SK-N-SH (cell line): ENCODE results near the gene CCM2. TPM values are rescaled to one million over a fixed set of nuclear protein-coding genes. Genes with fewer than 3 reads are reported as not detected.

Source experiments
- CTCF ChIA-PET: fragments of 300-600, 350-600 bp; formaldehyde crosslinking; extraction: SDS; loops from one replicate; lab custom pipeline; 2021; lab: Yijun Ruan, JAX
- POLR2A ChIA-PET: fragments of 350-600 bp; sonication (Branson Sonifier 250); formaldehyde crosslinking; extraction: SDS; loops from one replicate; lab custom pipeline; 2020; ENCODE audit warnings: antibody characterized with exemption, inconsistent platforms; lab: Yijun Ruan, JAX
- DNase-seq: peaks from one replicate; pipeline ENCODE4 v3.0.0; 2012
- H2AFZ ChIP-seq: fragments of 200-600 bp; sonication (generic); 2 replicates; pipeline ENCODE4 v1.8.1; 2016; ENCODE audit warnings: antibody characterized with exemption, mild to moderate bottlenecking, low read depth
- H3F3A ChIP-seq: fragments of 200-600 bp; sonication (generic); replicated peaks from 2 replicates; pipeline ENCODE3; 2016; ENCODE audit warnings: antibody characterized with exemption, mild to moderate bottlenecking; ENCODE audit not compliant: insufficient read depth
- H3K27ac ChIP-seq, 2 experiments: fragments of 200-500 bp in 1 of 2; fragments of 200-600 bp in 1 of 2; sonication (Bioruptor generic) in 1 of 2; sonication (generic), shearing (Covaris generic) in 1 of 2; 2 replicates each; pipeline versions ENCODE4 v1.5.1 to v1.6.1; 2014 to 2016; ENCODE audit warnings: low read depth in 2 of 2, inconsistent platforms in 1 of 2, low read length in 1 of 2, mild to moderate bottlenecking in 1 of 2, mixed read lengths in 1 of 2
- H3K27me3 ChIP-seq: fragments of 200-600 bp; sonication (generic), shearing (Covaris generic); 2 replicates; pipeline ENCODE4 v1.6.1; 2016; ENCODE audit warnings: mixed run types; ENCODE audit not compliant: insufficient read depth
- H3K36me3 ChIP-seq, 2 experiments: fragments of 200-500 bp in 1 of 2; fragments of 200-600 bp in 1 of 2; sonication (Bioruptor generic) in 1 of 2; sonication (generic) in 1 of 2; replicated peaks in 1 of 2; 2 replicates each; pipeline versions ENCODE3 to v1.5.1; 2014 to 2016; ENCODE audit warnings: low read length in 1 of 2, mild to moderate bottlenecking in 1 of 2; ENCODE audit not compliant: insufficient read depth in 2 of 2, control insufficient read depth in 1 of 2
- H3K4me1 ChIP-seq, 2 experiments: fragments of 200-500 bp in 1 of 2; fragments of 200-600 bp in 1 of 2; sonication (Bioruptor generic) in 1 of 2; sonication (generic), shearing (Covaris generic) in 1 of 2; 2 replicates each; pipeline versions ENCODE4 v1.5.1 to v1.6.1; 2014 to 2016; ENCODE audit warnings: low read depth in 1 of 2, low read length in 1 of 2, mixed run types in 1 of 2; ENCODE audit not compliant: insufficient read depth in 2 of 2, control insufficient read depth in 1 of 2
- H3K4me2 ChIP-seq: fragments of 200-600 bp; sonication (generic), shearing (Covaris generic); 2 replicates; pipeline ENCODE4 v1.6.1; 2017; ENCODE audit warnings: mixed run types
- H3K4me3 ChIP-seq, 2 experiments: fragments of 200-500 bp in 1 of 2; fragments of 200-600 bp in 1 of 2; sonication (Bioruptor generic) in 1 of 2; sonication (generic), shearing (Covaris generic) in 1 of 2; 2 replicates each; pipeline versions ENCODE4 v1.5.1 to v1.8.1; 2014 to 2016; ENCODE audit warnings: low read depth in 2 of 2, inconsistent platforms in 1 of 2, low read length in 1 of 2, mild to moderate bottlenecking in 1 of 2, mixed read lengths in 1 of 2, moderate library complexity in 1 of 2
- H3K79me2 ChIP-seq: fragments of 200-600 bp; sonication (generic); 2 replicates; pipeline ENCODE4 v1.8.1; 2017; ENCODE audit warnings: mild to moderate bottlenecking; ENCODE audit not compliant: insufficient read depth
- H3K9ac ChIP-seq: fragments of 200-600 bp; sonication (generic); 2 replicates; pipeline ENCODE4 v1.6.1; 2017; ENCODE audit warnings: mixed run types
- H3K9me2 ChIP-seq: fragments of 200-600 bp; sonication (generic); 2 replicates; pipeline ENCODE4 v1.6.1; 2017; ENCODE audit warnings: mixed run types
- H3K9me3 ChIP-seq: fragments of 200-600 bp; sonication (generic); 2 replicates; pipeline ENCODE4 v1.6.1; 2017; ENCODE audit warnings: mixed run types, mild to moderate bottlenecking, moderate library complexity
- H4K20me1 ChIP-seq: fragments of 200-600 bp; sonication (generic); 2 replicates; pipeline ENCODE4 v1.6.1; 2017; ENCODE audit warnings: mild to moderate bottlenecking, mixed run types; ENCODE audit not compliant: insufficient read depth
- CHD2 ChIP-seq: fragments of 150-350 bp; IDR thresholded peaks from 2 replicates; pipeline ENCODE4 v1.6.1; 2018; ENCODE audit warnings: low read length; ENCODE audit not compliant: partially characterized antibody
- EP300 ChIP-seq, 2 experiments: IDR thresholded peaks; 2 replicates each; pipeline versions ENCODE4 v1.4.0 to v1.6.1; 2012; ENCODE audit warnings: borderline replicate concordance in 1 of 2, low read depth in 1 of 2, low read length in 1 of 2
- FOSL2 ChIP-seq: IDR thresholded peaks from 2 replicates; pipeline ENCODE4 v1.4.0; 2012; ENCODE audit warnings: low read depth, mild to moderate bottlenecking, moderate library complexity, borderline replicate concordance
- FOXJ3 ChIP-seq: sonication (generic); formaldehyde crosslinking; IDR thresholded peaks from 2 replicates; pipeline ENCODE4 v1.5.1; 2020; ENCODE audit warnings: mild to moderate bottlenecking, missing genetic modification reagents
- FOXM1 ChIP-seq: IDR thresholded peaks from 2 replicates; pipeline ENCODE4 v1.4.0; 2012; ENCODE audit warnings: low read depth, mild to moderate bottlenecking
- NRF1 ChIP-seq: IDR thresholded peaks from 2 replicates; pipeline ENCODE4 v1.6.1; 2012; ENCODE audit warnings: low read depth, mild to moderate bottlenecking, low read length
- RAD21 ChIP-seq: IDR thresholded peaks from 2 replicates; pipeline ENCODE4 v1.6.1; 2012; ENCODE audit warnings: mild to moderate bottlenecking, low read length
- RCOR1 ChIP-seq: fragments of 150-350 bp; IDR thresholded peaks from 2 replicates; pipeline ENCODE4 v1.6.1; 2017; ENCODE audit warnings: antibody characterized with exemption, low read length
- SIN3A ChIP-seq: IDR thresholded peaks from 2 replicates; pipeline ENCODE4 v1.6.1; 2012; ENCODE audit warnings: low read depth, mild to moderate bottlenecking, low read length, moderate library complexity, borderline replicate concordance
- TAF1 ChIP-seq: IDR thresholded peaks from 2 replicates; pipeline ENCODE4 v1.6.1; 2012; ENCODE audit warnings: low read depth, mild to moderate bottlenecking, low read length, moderate library complexity, borderline replicate concordance
- TCF12 ChIP-seq: IDR thresholded peaks from 2 replicates; pipeline ENCODE4 v1.4.0; 2012
- TEAD4 ChIP-seq: IDR thresholded peaks from 2 replicates; pipeline ENCODE4 v1.4.0; 2012; ENCODE audit warnings: mild to moderate bottlenecking, borderline replicate concordance; ENCODE audit not compliant: insufficient read depth
- WGBS: methylation state at CpG from one replicate; pipeline ENCODE4 v1.1.6; 2017; ENCODE audit warnings: low lambda C conversion rate; 5-methylcytosine and 5-hydroxymethylcytosine counted together
- polyA plus RNA-seq, 3 experiments: library from polyadenylated mRNA; depleted of rRNA; stranded (reverse); fragments of >200 nt; gene quantifications; 2 replicates each; pipeline ENCODE4 v1.2.3, GENCODE V29; 2012
- TF ChIP-seq, protein P1 (sequence below): IDR thresholded peaks from 2 replicates; pipeline ENCODE4 v1.4.0; 2012; ENCODE audit warnings: low read depth, borderline replicate concordance
- TF ChIP-seq, protein P2 (sequence below): IDR thresholded peaks from 2 replicates; pipeline ENCODE4 v1.6.1; 2012; ENCODE audit warnings: mild to moderate bottlenecking, low read depth, low read length, moderate library complexity
- TF ChIP-seq, protein P3 (sequence below): IDR thresholded peaks from 2 replicates; pipeline ENCODE4 v1.4.0; 2012; ENCODE audit warnings: low read depth, borderline replicate concordance
- TF ChIP-seq, protein P4 (sequence below): IDR thresholded peaks from 2 replicates; pipeline ENCODE4; 2012

The CCM2 gene
- polyA plus RNA-seq, 1 of the 3 experiments (the other 2 are of a cell fraction), result 83.2 TPM

DNA sequence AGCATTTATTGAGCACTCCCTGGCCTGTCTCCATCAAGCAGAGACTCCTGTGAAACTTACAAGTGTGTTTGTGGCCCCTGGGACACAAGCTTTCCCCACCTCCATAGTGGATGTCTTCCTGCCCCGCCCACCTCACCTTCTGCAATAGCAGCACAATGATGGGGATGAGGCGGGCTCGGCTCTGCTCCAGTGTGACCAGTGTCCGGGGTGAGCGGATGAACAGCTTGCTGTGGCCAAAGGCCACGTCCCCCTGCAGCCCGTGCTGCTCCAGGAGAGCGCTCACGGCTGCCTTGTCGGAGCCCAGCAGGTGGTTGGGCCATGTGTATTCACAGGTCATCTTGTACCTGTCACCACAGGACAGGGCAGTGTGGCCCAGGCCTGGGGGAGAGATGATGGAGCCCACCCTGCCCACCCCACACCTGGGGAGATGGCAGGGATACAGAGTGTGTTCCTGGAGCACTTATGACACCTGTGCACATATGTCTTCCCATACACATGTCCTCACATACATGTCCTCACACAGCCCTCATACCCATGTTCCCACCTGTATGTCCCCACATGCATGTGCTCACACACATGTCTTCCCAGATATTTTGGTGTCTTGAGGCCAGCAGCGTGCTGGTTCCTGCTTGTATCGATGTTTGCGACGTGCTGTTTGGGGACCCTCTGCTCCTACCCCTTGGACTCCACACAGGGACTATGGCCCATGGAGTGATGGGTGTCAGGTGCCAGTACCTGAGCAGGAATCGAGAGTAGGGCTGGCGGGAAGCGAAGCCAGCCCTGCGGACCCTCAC is 33.9 kb upstream of the CCM2 start:
- no peaks in the 10 kb centered on the region for H4K20me1 ChIP-seq
- CTCF ChIA-PET, result interaction anchor here (1.0 to 4.1 kb wide), 6 partner anchors 7 to 170 kb away, joined by 3 to 27 read pairs (median 3); no protein-coding TSS in a partner anchor
- no peaks in the 10 kb centered on the region for H3K36me3 ChIP-seq
- H3K4me3 ChIP-seq, result no peak overlapping the region
- no peak overlapping the region for H3K4me2 ChIP-seq
- no peak overlapping the region for H3K27ac ChIP-seq
- no peaks in the 10 kb centered on the region for H3F3A ChIP-seq
- H2AFZ ChIP-seq, result no peak overlapping the region
- no peaks in the 10 kb centered on the region for H3K79me2 ChIP-seq
- POLR2A ChIA-PET, result no interaction called here
- no peaks in the 10 kb centered on the region for H3K9me2 ChIP-seq
- DNase-seq, result peak; percentile 24
- TF ChIP-seq FOXM1, result no peak
- no peak for TF ChIP-seq NRF1
- no peak for TF ChIP-seq RCOR1
- no peak for TF ChIP-seq TCF12
- no peak for TF ChIP-seq FOSL2
- TF ChIP-seq, protein P1, sequence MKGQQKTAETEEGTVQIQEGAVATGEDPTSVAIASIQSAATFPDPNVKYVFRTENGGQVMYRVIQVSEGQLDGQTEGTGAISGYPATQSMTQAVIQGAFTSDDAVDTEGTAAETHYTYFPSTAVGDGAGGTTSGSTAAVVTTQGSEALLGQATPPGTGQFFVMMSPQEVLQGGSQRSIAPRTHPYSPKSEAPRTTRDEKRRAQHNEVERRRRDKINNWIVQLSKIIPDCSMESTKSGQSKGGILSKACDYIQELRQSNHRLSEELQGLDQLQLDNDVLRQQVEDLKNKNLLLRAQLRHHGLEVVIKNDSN, result no peak
- TF ChIP-seq RAD21, result no peak
- no peak for TF ChIP-seq SIN3A
- no peak for TF ChIP-seq TEAD4
- no peak for TF ChIP-seq EP300 (IDR thresholded peaks at IDR 0.05; ENCODE audit: borderline replicate concordance in 1 of 2, low read depth in 1 of 2, low read length in 1 of 2)
- TF ChIP-seq FOXJ3 (CRISPR knock-in tag), result no peak
- TF ChIP-seq, protein P2, sequence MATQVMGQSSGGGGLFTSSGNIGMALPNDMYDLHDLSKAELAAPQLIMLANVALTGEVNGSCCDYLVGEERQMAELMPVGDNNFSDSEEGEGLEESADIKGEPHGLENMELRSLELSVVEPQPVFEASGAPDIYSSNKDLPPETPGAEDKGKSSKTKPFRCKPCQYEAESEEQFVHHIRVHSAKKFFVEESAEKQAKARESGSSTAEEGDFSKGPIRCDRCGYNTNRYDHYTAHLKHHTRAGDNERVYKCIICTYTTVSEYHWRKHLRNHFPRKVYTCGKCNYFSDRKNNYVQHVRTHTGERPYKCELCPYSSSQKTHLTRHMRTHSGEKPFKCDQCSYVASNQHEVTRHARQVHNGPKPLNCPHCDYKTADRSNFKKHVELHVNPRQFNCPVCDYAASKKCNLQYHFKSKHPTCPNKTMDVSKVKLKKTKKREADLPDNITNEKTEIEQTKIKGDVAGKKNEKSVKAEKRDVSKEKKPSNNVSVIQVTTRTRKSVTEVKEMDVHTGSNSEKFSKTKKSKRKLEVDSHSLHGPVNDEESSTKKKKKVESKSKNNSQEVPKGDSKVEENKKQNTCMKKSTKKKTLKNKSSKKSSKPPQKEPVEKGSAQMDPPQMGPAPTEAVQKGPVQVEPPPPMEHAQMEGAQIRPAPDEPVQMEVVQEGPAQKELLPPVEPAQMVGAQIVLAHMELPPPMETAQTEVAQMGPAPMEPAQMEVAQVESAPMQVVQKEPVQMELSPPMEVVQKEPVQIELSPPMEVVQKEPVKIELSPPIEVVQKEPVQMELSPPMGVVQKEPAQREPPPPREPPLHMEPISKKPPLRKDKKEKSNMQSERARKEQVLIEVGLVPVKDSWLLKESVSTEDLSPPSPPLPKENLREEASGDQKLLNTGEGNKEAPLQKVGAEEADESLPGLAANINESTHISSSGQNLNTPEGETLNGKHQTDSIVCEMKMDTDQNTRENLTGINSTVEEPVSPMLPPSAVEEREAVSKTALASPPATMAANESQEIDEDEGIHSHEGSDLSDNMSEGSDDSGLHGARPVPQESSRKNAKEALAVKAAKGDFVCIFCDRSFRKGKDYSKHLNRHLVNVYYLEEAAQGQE, result no peak
- TF ChIP-seq, protein P3, sequence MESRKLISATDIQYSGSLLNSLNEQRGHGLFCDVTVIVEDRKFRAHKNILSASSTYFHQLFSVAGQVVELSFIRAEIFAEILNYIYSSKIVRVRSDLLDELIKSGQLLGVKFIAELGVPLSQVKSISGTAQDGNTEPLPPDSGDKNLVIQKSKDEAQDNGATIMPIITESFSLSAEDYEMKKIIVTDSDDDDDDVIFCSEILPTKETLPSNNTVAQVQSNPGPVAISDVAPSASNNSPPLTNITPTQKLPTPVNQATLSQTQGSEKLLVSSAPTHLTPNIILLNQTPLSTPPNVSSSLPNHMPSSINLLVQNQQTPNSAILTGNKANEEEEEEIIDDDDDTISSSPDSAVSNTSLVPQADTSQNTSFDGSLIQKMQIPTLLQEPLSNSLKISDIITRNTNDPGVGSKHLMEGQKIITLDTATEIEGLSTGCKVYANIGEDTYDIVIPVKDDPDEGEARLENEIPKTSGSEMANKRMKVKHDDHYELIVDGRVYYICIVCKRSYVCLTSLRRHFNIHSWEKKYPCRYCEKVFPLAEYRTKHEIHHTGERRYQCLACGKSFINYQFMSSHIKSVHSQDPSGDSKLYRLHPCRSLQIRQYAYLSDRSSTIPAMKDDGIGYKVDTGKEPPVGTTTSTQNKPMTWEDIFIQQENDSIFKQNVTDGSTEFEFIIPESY, result no peak
- TF ChIP-seq, protein P4, sequence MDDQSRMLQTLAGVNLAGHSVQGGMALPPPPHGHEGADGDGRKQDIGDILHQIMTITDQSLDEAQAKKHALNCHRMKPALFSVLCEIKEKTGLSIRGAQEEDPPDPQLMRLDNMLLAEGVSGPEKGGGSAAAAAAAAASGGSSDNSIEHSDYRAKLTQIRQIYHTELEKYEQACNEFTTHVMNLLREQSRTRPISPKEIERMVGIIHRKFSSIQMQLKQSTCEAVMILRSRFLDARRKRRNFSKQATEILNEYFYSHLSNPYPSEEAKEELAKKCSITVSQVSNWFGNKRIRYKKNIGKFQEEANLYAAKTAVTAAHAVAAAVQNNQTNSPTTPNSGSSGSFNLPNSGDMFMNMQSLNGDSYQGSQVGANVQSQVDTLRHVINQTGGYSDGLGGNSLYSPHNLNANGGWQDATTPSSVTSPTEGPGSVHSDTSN, result no peak
- TF ChIP-seq TAF1, result no peak
- TF ChIP-seq CHD2, result no peak
- WGBS, result 75% methylated on average over 15 of the region's 18 CpGs
- peaks cover 0 to 3% of the 10 kb centered on the region in 2 experiments; a peak in 1 of 4 replicates for H3K4me1 ChIP-seq
- no peak overlapping the region for H3K9ac ChIP-seq
- H3K9me3 ChIP-seq, result no peaks in the 10 kb centered on the region
- no peaks in the 10 kb centered on the region for H3K27me3 ChIP-seq
